Esophagus squamous epithelium (tissue), 4 donors: Measurements from ENCODE around the gene LEKR1.

Source experiments
- POLR2A ChIP-seq, 4 donors: fragments of 450-650 bp; IDR thresholded peaks; one replicate each; pipeline ENCODE4 v1.6.1; 2017; ENCODE audit warnings: antibody characterized with exemption in 4 of 4, mild to moderate bottlenecking in 4 of 4, moderate library complexity in 3 of 4
- TF ChIP-seq, protein P1 (sequence below), 6 experiments: fragments of 450-650 bp in 4 of 6; fragments of 200-600 bp in 2 of 6; sonication (generic) in 2 of 6; IDR thresholded peaks; one replicate each; pipeline ENCODE4 v1.5.1; 2016 to 2019; ENCODE audit warnings: antibody characterized with exemption in 6 of 6, mild to moderate bottlenecking in 4 of 6, moderate library complexity in 4 of 6

DNA sequence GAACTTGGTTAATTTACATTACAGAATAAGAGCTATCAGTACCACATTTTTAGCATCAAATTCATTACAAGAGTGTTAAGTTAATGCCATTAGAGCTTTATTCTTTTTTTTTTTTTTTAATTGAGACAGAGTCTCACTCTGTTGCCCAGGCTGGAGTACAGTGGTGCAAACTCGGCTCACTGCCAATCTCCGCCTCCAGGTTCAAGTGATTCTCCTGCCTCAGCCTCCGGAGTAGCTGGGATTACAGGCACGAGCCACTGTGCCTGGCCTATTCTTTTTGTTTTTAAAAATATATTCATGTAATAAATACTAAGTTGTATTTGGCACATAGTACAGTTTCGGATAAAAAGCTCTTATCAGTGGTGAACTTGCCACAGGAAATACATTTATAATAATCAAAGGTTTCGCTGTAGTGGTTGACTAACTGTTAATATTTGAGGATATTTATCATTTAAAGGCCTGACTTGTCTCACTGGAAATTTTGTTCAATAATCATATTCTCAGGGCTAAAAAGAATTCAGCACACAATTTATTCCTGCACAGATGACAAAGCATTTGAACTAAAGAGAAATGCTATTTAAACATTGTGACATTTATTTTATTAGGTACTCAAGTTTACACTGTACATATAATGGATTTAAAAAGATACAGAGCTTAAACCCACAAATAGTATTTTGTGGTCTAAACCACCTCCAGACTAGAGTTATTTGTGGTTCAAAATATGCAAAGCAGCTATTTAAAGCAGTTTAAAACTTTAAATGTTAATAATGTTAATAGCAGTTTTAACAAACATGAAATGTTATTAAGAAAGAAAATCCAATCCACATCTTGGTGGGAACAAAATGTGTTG lies 6.1 kb upstream of the LEKR1 start:
- TF ChIP-seq, protein P1, sequence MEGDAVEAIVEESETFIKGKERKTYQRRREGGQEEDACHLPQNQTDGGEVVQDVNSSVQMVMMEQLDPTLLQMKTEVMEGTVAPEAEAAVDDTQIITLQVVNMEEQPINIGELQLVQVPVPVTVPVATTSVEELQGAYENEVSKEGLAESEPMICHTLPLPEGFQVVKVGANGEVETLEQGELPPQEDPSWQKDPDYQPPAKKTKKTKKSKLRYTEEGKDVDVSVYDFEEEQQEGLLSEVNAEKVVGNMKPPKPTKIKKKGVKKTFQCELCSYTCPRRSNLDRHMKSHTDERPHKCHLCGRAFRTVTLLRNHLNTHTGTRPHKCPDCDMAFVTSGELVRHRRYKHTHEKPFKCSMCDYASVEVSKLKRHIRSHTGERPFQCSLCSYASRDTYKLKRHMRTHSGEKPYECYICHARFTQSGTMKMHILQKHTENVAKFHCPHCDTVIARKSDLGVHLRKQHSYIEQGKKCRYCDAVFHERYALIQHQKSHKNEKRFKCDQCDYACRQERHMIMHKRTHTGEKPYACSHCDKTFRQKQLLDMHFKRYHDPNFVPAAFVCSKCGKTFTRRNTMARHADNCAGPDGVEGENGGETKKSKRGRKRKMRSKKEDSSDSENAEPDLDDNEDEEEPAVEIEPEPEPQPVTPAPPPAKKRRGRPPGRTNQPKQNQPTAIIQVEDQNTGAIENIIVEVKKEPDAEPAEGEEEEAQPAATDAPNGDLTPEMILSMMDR (IDR thresholded peaks at IDR 0.05) = no peak
- no peak for TF ChIP-seq POLR2A (IDR thresholded peaks at IDR 0.05)
